GM21619 (cell line): ENCODE measurements around the gene HTR2C.

Experiments
- ATAC-seq: cut with Tn5 transposase; IDR thresholded peaks from one replicate; pipeline ENCODE4 v1.9.1; 2021; ENCODE audit not compliant: unreplicated experiment

Gene HTR2C

DNA sequence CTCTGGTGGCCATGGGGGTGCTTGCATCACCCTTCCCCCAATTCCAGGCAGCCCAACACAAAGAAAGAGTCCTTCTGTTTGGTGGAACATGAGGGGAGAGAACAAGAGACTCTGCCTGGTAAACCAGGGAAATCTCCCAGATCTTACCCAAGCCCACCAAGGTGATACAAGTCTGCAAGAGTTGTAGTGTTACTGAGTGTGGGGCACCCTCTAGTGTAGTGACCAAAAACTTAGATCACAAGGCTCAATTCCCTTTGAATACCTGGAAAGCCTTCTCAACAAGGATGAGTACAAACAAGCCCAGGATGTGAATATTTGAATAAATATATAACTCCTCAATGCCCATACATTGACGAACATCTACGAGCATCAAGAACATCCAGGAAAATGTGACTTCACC is 368.8 kb downstream of the HTR2C start:
- ATAC-seq: no peak
